ENCODE results near the gene SGTA. TPM values are rescaled to one million over a fixed set of nuclear protein-coding genes. Genes with fewer than 3 reads are reported as not detected.

The SGTA gene
- total and polyA plus RNA-seq, 2 of the 4 experiments (the other 2 are of a cell fraction), result 17.4 to 72.9 TPM

DNA sequence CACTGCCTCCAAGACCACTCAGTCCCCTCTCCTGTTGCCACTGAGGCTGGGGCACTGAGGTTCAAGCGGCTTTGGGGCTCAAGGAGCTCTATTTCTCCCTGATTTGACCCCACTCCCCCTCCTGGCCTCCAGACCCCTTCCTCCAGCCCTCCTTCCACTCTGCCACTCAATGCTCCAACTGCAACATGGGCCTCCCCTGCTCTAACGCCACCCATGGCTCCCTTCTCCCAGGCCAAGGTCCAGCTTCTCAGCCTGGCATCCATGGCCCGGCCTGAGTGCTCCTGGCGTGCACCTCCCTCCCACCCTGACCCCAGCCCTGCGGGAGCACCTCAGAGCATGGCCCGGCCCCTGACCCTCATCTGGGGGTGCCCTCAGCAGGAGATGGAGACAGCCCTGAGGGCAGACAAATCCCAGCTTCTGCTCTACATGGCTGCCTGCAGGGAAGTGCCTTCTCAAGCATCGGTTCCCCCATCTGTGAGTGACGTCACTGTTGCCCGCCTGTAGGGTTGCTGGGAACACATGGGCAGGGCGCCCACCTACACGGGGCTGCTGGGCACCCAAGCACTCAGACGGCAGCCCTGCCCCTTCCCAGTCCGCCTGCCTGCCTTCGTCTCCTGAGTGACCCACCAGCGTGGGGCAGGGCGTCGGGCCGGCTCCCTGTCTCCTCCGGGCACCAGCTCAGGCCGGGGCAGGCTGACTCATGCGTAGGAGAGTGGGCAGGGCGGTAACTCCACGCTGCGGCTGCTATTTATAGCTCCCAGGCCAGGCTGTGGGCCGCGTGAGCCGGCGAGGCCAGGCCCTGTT is 60.3 kb downstream of the SGTA start:
- ATAC-seq (ENCODE audit: low read depth) (peak; percentile 95), DNase-seq (peak; percentile 74)
- dilution Hi-C loops (cut with HindIII; ENCODE audit: low sequenced_read_pairs, unreplicated experiment), result no loop called here
- no TSS peak for BruUV-seq (replicated peaks)
- Histone ChIP-seq H2BK20ac (ENCODE audit: low read depth, low read length) (peak overlapping the region; percentile 79; the same call in 1 of the 2 replicates), H3K79me1 (ENCODE audit: low read depth in 1 of 2, low read length in 2 of 2) (peaks cover 0 to 10% of the 10 kb centered on the region in 2 experiments; a peak in 1 of 4 replicates), H3K36me3 (ENCODE audit: control insufficient read depth, insufficient read depth, low read length) (no peaks in the 10 kb centered on the region), H3K4me2 (ENCODE audit: low read depth, low read length) (no peak overlapping the region), H4K20me1 (ENCODE audit: insufficient read depth, low read length) (no peaks in the 10 kb centered on the region; the same call in 1 of the 2 replicates), H3K14ac (replicated peaks; ENCODE audit: low read depth, low read length) (0 out of 2 replicates have a peak overlapping the region, but pooled peaks have one; percentile 41), H4K8ac (ENCODE audit: low read depth in 2 of 2, low read length in 2 of 2) (peak overlapping the region in 1 of 2 experiments; percentile 81; a peak in 1 of 4 replicates), H3K56ac (ENCODE audit: extremely low read depth, insufficient read depth, low read length) (no peak overlapping the region), H2AK5ac (ENCODE audit: low read depth, low read length) (peak overlapping the region; percentile 73; the same call in 1 of the 2 replicates), H2BK15ac (ENCODE audit: low read depth, low read length) (peak overlapping the region; percentile 55; the same call in 1 of the 3 replicates), H3K9ac (ENCODE audit: low read depth, low read length) (no peak overlapping the region), H3K27me3 (ENCODE audit: control insufficient read depth, insufficient read depth, low read length) (peaks cover 12% of the 10 kb centered on the region), H3K27ac (ENCODE audit: insufficient read depth, low read length) (no peak overlapping the region; the same call in 1 of the 2 replicates), H2AFZ (replicated peaks; ENCODE audit: low read length, poor library complexity) (peak overlapping the region; percentile 92), H3K4me1 (ENCODE audit: control insufficient read depth, insufficient read depth, low read length) (peaks cover 17% of the 10 kb centered on the region), H2BK5ac (ENCODE audit: low read depth, low read length, poor library complexity, severe bottlenecking) (peak overlapping the region; percentile 61), H3K18ac (ENCODE audit: low read depth, low read length) (no peak overlapping the region), H4K5ac (ENCODE audit: low read depth, low read length) (no peak overlapping the region), H2BK120ac (ENCODE audit: low read depth, low read length) (peak overlapping the region; percentile 38), H3K9me1 (ENCODE audit: insufficient read depth, low read length) (peaks cover 7% of the 10 kb centered on the region; the same call in 1 of the 2 replicates), H4K91ac (ENCODE audit: insufficient read depth, low read depth, low read length) (peak overlapping the region; percentile 81; the same call in 1 of the 2 replicates), H3K4me3 (ENCODE audit: insufficient read depth, low read depth, low read length) (no peak overlapping the region), H3K4ac (ENCODE audit: low read depth, low read length) (peak overlapping the region; percentile 90), H3K23ac (ENCODE audit: low read depth, low read length) (no peak overlapping the region), H3K9me3 (ENCODE audit: control insufficient read depth, insufficient read depth, low read length) (no peaks in the 10 kb centered on the region), H2AK9ac (replicated peaks; ENCODE audit: low read depth, low read length, poor library complexity) (peak overlapping the region; percentile 96)
- CTCF ChIA-PET, result interaction anchor here (0.8 to 1.4 kb wide), 3 partner anchors 60 to 406 kb away, joined by 3 read pairs; no protein-coding TSS in a partner anchor
- intact Hi-C loops (cut with micrococcal nuclease), result no loop called here
- in situ Hi-C loops (cut with MboI; ENCODE audit: low sequenced_read_pairs), result no loop called here
- POLR2A ChIA-PET (ENCODE audit: unreplicated experiment), result no interaction called here
- WGBS, 2 experiments (ENCODE audit: extremely low coverage in 2 of 2, insufficient read length in 1 of 2), result 48% methylated on average over 13 of the region's 28 CpGs; no CpG with 5 or more reads in 1 of the 2 experiments
- TF ChIP-seq BHLHE40 (IDR thresholded peaks at IDR 0.05; ENCODE audit: low read depth, low read length), result no peak
- no peak for TF ChIP-seq MAFK (IDR thresholded peaks at IDR 0.05; ENCODE audit: low read depth, low read length)
- TF ChIP-seq CEBPB (IDR thresholded peaks at IDR 0.05; ENCODE audit: low read depth, low read length), result no peak
- TF ChIP-seq CHD1 (IDR thresholded peaks at IDR 0.05; ENCODE audit: low read depth, low read length), result no peak
- TF ChIP-seq, protein P1, sequence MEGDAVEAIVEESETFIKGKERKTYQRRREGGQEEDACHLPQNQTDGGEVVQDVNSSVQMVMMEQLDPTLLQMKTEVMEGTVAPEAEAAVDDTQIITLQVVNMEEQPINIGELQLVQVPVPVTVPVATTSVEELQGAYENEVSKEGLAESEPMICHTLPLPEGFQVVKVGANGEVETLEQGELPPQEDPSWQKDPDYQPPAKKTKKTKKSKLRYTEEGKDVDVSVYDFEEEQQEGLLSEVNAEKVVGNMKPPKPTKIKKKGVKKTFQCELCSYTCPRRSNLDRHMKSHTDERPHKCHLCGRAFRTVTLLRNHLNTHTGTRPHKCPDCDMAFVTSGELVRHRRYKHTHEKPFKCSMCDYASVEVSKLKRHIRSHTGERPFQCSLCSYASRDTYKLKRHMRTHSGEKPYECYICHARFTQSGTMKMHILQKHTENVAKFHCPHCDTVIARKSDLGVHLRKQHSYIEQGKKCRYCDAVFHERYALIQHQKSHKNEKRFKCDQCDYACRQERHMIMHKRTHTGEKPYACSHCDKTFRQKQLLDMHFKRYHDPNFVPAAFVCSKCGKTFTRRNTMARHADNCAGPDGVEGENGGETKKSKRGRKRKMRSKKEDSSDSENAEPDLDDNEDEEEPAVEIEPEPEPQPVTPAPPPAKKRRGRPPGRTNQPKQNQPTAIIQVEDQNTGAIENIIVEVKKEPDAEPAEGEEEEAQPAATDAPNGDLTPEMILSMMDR (conservative IDR thresholded peaks at IDR 0.05; ENCODE audit: low read depth, low read length), result no peak
- TF ChIP-seq POLR2A (IDR thresholded peaks at IDR 0.05; ENCODE audit: low read depth, low read length), result no peak; the same call in 1 of the 2 replicates
- TF ChIP-seq RAD21 (IDR thresholded peaks at IDR 0.05; ENCODE audit: low read length), result 0 out of 2 replicates have a peak, but pooled peaks have one; percentile 4
- TF ChIP-seq NFE2L2 (IDR thresholded peaks at IDR 0.05; ENCODE audit: low read depth, low read length), result no peak
- TF ChIP-seq MXI1 (IDR thresholded peaks at IDR 0.05; ENCODE audit: borderline replicate concordance, low read depth, low read length), result peak; percentile 70; the same call in 1 of the 2 replicates
- no peak for TF ChIP-seq RCOR1 (IDR thresholded peaks at IDR 0.05; ENCODE audit: insufficient replicate concordance, low read length)
- peak; percentile 75 for TF ChIP-seq FOS (IDR thresholded peaks at IDR 0.05; ENCODE audit: low read depth, low read length)
- peak; percentile 23; the same call in 1 of the 2 replicates for TF ChIP-seq SMC3 (IDR thresholded peaks at IDR 0.05; ENCODE audit: low read depth, low read length)
- peak; percentile 78 for TF ChIP-seq MAZ (IDR thresholded peaks at IDR 0.05; ENCODE audit: borderline replicate concordance, low read depth, low read length)
- no peak for TF ChIP-seq RFX5 (IDR thresholded peaks at IDR 0.05; ENCODE audit: low read depth, low read length)
- TF ChIP-seq, protein P2, sequence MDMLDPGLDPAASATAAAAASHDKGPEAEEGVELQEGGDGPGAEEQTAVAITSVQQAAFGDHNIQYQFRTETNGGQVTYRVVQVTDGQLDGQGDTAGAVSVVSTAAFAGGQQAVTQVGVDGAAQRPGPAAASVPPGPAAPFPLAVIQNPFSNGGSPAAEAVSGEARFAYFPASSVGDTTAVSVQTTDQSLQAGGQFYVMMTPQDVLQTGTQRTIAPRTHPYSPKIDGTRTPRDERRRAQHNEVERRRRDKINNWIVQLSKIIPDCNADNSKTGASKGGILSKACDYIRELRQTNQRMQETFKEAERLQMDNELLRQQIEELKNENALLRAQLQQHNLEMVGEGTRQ (IDR thresholded peaks at IDR 0.05; ENCODE audit: low read depth, low read length), result peak; percentile 33; the same call in 1 of the 2 replicates

Data from IMR-90 (cell line).